ENCODE measurements around the gene DCX.

The DCX gene

GRCh38 chrX:111340054-111340453 is 71.9 kb downstream of the DCX start:
- TF ChIP-seq CTCF (conservative IDR thresholded peaks at IDR 0.05), result no peak
- no peak overlapping the region for H3K27ac ChIP-seq

DNA sequence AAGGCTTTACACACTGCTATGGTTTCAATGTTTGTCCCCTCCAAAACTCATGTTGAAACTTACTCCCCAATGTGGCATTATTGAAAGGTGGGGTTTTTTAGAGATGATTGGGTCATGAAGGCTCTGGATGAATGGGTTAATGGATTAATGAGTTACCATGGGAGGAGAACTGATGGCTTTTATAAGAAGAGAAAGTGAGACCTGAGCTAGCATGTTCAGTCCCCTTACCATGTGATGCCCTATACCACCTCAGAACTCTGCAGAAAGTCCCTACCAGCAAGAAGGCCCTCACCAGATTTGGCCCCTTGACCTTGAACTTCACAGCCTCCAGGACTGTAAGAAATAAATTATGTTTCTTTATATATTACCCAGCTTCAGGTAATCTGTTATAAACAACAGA is 72.8 kb downstream of the DCX start:
- no peak overlapping the region for H3K27ac ChIP-seq
- TF ChIP-seq CTCF (conservative IDR thresholded peaks at IDR 0.05), result no peak

GRCh38 chrX:111338095-111338698 is 73.8 kb downstream of the DCX start:
- no peak for TF ChIP-seq CTCF (conservative IDR thresholded peaks at IDR 0.05)
- H3K27ac ChIP-seq, result no peak overlapping the region

- H3K27ac ChIP-seq, result no peak overlapping the region
- TF ChIP-seq CTCF (conservative IDR thresholded peaks at IDR 0.05), result no peak
Measured at GRCh38 chrX:111337067-111337637, 74.8 kb downstream of the DCX start.

GRCh38 chrX:111336141-111336540 is 75.9 kb downstream of the DCX start:
- H3K27ac ChIP-seq, result no peak overlapping the region
- no peak for TF ChIP-seq CTCF (conservative IDR thresholded peaks at IDR 0.05)

GRCh38 chrX:111329370-111329769 is 82.6 kb downstream of the DCX start:
- no peak overlapping the region for H3K27ac ChIP-seq
- no peak for TF ChIP-seq CTCF (conservative IDR thresholded peaks at IDR 0.05)

DNA sequence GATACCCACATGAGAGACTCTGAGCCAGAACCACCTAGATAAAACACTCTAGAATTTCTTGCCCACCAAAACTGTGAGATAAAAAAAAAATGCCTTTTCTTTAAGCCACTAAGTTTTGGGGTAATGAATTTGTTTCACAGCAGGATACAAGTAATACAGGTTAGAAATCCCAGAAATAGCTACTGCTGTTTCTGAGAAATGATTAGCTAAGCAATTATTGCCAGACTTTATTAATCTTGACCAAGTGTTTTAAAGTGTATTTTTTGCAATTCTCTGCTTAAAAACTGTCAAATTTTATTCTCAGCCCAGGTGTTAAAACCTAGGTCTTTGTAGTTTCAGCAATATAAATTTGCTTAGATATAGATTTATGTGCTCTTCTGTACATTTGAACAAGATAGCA is 83.1 kb downstream of the DCX start:
- TF ChIP-seq CTCF (conservative IDR thresholded peaks at IDR 0.05), result no peak

More for the DNA sequence above, 83.1 kb downstream of the DCX start:
- no peak overlapping the region for H3K27ac ChIP-seq

Data from VCaP (cell line).